Ureter (tissue), 1 donor: ENCODE results near the gene GTPBP10. TPM values are rescaled to one million over a fixed set of nuclear protein-coding genes. Genes with fewer than 3 reads are reported as not detected.

ENCODE experiments used
- DNase-seq: peaks from one replicate; pipeline ENCODE4 v3.0.0-alpha.2; 2020; ENCODE audit warnings: low spot score
- total RNA-seq: library from RNA; stranded (reverse); gene quantifications from one replicate; pipeline ENCODE4 v1.2.4, GENCODE V29; 2023
- donor health status: DM: yes; HTN: yes; CAD: no.

GTPBP10 gene
- total RNA-seq, 1 donor from 2014 or later, result 37.1 TPM

- no peak for DNase-seq
These were observed 5.5 kb downstream of the GTPBP10 start for GRCh38 chr7:90351987-90352386.

- DNase-seq, result no peak
These were observed 36.9 kb downstream of the GTPBP10 start for GRCh38 chr7:90383422-90383821.

GRCh38 chr7:90383861-90384260 is 37.3 kb downstream of the GTPBP10 start:
- DNase-seq, result no peak

GRCh38 chr7:90384433-90384832 is 37.9 kb downstream of the GTPBP10 start:
- DNase-seq, result no peak

- DNase-seq, result no peak
These were observed 41.1 kb downstream of the GTPBP10 start for GRCh38 chr7:90387470-90388240.

GRCh38 chr7:90390926-90391325 is 44.4 kb downstream of the GTPBP10 start:
- no peak for DNase-seq

- no peak for DNase-seq
These were observed 45.0 kb downstream of the GTPBP10 start for GRCh38 chr7:90391488-90391887.

- DNase-seq, result no peak
These were observed 49.9 kb downstream of the GTPBP10 start for GRCh38 chr7:90396420-90396819.

GRCh38 chr7:90401989-90402388 is 55.5 kb downstream of the GTPBP10 start:
- DNase-seq, result no peak

GRCh38 chr7:90402785-90403173 is 56.3 kb downstream of the GTPBP10 start:
- DNase-seq, result no peak

- DNase-seq, result peak; percentile 85
These were observed 56.9 kb downstream of the GTPBP10 start, which contains the start of gene CLDN12 for GRCh38 chr7:90403174-90404113. Gene CLDN12 (plus strand): TSS chr7:90403461. CDS start chr7:90412677, 9,216 bp downstream.

GRCh38 chr7:90404777-90405176 is 58.3 kb downstream of the GTPBP10 start:
- no peak for DNase-seq

GRCh38 chr7:90407484-90407821 is 60.9 kb downstream of the GTPBP10 start:
- no peak for DNase-seq

GRCh38 chr7:90408142-90408541 is 61.6 kb downstream of the GTPBP10 start:
- DNase-seq, result no peak

GRCh38 chr7:90409667-90410066 is 63.2 kb downstream of the GTPBP10 start:
- no peak for DNase-seq

- DNase-seq, result no peak
These were observed 65.0 kb downstream of the GTPBP10 start for GRCh38 chr7:90411510-90411909.

GRCh38 chr7:90412458-90413184 is 66.1 kb downstream of the GTPBP10 start:
- DNase-seq, result no peak

GRCh38 chr7:90413185-90413528 is 66.6 kb downstream of the GTPBP10 start:
- DNase-seq, result no peak

- no peak for DNase-seq
These were observed 75.1 kb downstream of the GTPBP10 start for GRCh38 chr7:90421651-90422050.

GRCh38 chr7:90424720-90425119 is 78.2 kb downstream of the GTPBP10 start:
- no peak for DNase-seq

- DNase-seq, result no peak
These were observed 78.9 kb downstream of the GTPBP10 start for GRCh38 chr7:90425376-90425775.
